ENCODE results near the gene OR13F1.

GRCh38 chr9:104463864-104464263 is 40.2 kb upstream of the OR13F1 start:
- TF ChIP-seq CTCF (IDR thresholded peaks at IDR 0.05) (no peak), EP300 (IDR thresholded peaks at IDR 0.05) (no peak), POLR2A (IDR thresholded peaks at IDR 0.05) (no peak)

Measured in tibial nerve (tissue), 4 donors.